NK-92 (cell line): ENCODE measurements around the gene PGA5.
"Not testable (repeated sequence)": the region's sequence is repeated elsewhere in the genome, so short reads cannot be mapped to it uniquely, and the experiment has no call there.

ENCODE experiments used
- DNase-seq: peaks from one replicate; lab custom pipeline; 2025; ENCODE audit not compliant: unreplicated experiment; lab: John Stamatoyannopoulos, UW

Gene PGA5

DNA sequence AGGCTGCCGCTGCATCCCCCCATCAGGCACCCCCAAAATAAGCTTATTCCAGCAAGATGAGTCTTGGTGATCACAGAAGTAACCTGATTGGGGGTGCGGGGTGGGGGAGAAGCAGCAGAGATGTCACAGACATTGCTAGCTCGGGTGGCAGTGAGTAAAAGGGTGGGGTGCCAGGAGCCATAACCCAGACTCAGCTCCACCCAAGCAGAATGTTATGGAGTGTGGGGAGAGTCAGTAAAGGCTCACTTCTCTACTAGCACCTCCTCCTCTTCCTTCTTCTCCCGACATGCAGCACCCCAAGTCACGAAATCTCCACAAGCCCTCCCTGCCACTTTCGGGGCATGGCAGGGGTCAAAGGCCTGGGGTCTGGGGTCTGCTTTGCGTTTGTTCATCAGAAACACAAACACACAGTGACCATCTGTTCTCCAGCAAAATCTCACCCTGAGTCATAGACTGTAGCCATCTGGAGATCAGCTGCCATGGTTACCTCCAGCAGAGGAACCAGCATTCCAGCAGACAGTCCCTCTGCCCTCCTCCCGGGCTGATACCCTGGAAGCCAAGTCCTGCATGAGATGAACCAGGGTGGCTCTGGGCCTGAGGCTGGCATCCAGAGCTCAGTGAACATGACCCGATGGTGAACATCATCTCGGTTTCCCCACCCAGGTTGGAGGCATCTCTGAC, 14.4 kb upstream of the PGA5 start:
- not testable (repeated sequence) for DNase-seq

DNA sequence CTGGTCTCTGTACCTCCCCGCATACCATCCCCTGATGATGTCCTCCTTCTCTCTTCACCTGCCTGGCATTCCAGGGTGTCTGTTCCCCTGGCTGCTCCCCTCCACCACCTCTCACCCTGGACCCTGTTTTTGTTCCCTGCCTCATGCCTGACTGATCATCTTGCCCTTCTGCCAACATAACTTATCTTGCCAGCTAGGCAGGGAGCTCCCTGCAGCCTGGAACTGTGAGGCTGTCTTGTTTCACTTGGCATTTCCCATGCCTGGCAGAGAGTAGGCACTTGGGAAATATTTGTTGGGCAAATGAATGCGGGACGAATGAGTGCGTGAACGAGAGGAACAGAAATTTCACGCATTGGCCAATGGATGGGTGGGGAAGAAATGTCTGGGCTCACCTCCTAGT, 11.5 kb upstream of the PGA5 start:
- DNase-seq: not testable (repeated sequence)

DNA sequence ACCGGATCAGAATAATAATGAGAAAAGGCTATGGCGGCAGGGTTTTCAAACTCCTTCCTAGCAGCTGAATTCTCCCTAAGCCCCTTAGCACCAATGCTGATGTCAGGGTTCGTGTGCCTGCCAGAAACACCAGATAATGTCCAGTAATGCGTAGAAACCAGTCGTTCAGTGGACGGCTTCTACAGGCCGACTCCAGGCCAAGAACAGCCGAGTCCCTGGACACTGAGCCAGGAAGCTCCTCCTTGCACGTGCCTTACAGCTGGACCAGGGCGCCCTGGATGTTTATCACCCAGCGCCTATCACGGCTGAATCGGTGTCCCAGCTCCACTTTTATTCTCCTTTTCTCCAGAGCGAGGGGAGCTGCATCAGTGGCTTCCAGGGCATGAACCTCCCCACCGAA, 9.9 kb upstream of the PGA5 start:
- not testable (repeated sequence) for DNase-seq

DNA sequence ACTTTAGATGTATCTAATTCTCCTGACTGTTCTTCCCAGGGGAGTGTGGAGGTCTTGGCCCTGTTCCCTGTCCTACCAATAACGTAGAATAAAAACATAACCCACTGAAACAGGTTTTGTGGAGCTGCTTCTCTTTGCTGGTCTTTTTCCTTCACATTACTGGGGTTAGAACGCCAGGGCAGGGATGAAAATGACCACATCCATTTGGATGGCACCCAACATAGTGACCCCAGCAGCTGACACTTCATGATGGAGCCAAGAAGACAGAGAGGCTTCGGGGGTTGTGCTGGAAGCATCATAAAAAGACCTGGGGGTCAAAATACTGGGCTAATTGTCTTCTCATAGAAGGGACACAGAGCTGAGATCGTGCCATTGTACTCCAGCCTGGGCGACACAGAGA, 9.4 kb upstream of the PGA5 start:
- DNase-seq: not testable (repeated sequence)

DNA sequence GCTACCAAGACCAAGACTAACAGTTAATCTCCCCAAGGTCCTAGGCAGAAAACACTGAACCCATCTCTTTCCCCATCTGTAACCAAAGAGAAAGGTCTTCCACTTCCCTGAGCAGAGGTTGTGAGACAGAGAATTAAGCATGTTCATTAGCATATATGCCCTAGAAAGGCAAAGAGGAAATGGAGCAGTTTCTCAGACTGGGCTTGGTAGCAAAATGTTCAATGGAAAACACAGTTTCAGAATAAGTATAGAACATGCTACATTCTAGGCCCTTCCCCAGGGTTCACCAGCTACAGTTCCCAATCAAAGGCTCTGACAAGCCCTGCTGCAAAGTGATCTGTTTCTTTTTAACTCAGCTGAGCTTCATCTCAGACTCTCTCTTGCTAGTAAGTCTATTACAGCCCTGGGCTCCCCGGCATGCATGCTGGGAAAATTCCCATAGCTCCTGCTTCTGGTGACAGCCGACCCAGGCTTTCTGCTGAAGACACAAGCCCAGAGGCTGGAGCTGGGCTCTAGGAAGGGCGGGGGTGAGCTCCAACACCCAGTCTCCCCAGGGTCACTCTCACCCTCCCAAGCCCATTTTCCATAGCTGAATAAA, 8.3 kb upstream of the PGA5 start:
- DNase-seq: not testable (repeated sequence)

DNA sequence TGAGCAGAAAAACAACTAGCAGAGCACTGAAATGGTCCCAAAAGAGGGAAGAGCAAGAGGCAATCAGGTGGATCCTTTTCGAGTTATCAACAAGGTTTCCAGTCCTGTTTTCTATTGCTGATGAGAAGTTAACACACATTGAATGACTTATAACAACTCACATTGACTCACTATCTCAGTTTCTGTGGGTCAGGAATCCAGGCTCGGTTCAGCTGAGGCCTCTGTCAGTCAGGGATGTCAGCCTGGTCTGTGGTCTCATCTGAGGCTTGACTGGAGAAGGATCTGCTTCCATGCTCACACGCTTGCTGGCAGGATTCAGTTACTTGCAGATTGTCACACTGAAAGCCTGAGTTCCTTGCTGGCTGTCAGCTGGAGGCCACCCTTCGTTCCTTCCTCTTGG, 3.8 kb upstream of the PGA5 start:
- DNase-seq: not testable (repeated sequence)

DNA sequence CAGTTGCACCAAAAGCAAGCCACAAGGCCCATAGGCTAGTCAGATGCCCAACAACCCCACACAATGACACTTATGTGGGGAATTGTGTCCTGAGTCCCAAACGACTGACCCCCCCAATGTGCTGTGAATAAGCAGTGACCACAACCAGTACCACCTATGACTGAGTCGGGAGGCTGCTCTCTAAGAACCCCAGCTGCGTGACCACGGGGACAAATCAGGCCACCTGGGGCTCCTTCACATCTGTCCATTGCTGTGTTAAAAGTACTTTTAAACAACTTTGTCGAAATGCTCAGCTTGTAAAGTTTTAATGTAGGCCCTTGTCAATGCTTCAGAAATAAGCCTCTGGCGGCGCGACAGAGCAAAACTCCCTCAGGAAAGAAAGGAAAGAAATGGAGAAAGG, 687 bp upstream of the PGA5 start:
- DNase-seq: not testable (repeated sequence)

DNA sequence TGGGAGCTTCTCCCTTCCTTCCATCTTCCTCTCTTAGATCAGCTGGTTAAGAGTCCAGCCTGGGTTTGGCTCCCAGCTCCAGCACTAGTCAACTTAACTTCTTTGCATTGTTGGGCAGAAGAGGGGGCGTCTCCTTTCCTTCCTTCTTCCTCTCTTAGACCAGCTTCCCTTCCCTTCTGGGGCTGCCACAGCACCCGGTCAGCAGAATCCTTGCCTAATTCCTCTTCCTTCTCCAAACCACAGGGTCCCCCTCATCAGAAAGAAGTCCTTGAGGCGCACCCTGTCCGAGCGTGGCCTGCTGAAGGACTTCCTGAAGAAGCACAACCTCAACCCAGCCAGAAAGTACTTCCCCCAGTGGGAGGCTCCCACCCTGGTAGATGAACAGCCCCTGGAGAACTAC, 551 bp downstream of the PGA5 start:
- not testable (repeated sequence) for DNase-seq

DNA sequence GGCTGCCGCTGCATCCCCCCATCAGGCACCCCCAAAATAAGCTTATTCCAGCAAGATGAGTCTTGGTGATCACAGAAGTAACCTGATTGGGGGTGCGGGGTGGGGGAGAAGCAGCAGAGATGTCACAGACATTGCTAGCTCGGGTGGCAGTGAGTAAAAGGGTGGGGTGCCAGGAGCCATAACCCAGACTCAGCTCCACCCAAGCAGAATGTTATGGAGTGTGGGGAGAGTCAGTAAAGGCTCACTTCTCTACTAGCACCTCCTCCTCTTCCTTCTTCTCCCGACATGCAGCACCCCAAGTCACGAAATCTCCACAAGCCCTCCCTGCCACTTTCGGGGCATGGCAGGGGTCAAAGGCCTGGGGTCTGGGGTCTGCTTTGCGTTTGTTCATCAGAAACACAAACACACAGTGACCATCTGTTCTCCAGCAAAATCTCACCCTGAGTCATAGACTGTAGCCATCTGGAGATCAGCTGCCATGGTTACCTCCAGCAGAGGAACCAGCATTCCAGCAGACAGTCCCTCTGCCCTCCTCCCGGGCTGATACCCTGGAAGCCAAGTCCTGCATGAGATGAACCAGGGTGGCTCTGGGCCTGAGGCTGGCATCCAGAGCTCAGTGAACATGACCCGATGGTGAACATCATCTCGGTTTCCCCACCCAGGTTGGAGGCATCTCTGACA, 4.4 kb downstream of the PGA5 start:
- not testable (repeated sequence) for DNase-seq

DNA sequence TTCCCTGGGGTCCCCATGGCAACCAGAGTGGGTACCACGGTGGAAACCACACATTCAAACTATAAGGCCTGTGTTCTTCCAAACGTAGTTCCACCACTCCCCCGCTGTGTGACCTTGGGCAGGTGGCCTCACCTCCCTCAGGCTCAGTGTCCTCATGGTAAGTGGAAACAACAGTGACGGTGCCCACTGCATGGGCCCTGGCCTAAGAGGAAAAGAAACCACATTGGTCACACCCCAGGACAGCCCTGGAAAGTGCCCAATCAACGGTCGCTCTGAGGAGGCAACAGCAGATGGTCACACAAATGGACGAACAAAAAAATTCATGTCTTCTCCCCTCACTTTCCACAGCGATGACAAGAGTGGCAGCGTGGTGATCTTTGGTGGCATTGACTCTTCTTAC, 7.1 kb downstream of the PGA5 start:
- not testable (repeated sequence) for DNase-seq

DNA sequence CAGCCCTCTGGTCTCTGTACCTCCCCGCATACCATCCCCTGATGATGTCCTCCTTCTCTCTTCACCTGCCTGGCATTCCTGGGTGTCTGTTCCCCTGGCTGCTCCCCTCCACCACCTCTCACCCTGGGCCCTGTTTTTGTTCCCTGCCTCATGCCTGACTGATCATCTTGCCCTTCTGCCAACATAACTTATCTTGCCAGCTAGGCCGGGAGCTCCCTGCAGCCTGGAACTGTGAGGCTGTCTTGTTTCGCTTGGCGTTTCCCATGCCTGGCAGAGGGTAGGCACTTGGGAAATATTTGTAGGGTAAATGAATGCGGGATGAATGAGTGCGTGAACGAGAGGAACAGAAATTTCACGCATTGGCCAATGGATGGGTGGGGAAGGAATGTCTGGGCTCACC, 8.2 kb downstream of the PGA5 start:
- DNase-seq: not testable (repeated sequence)

DNA sequence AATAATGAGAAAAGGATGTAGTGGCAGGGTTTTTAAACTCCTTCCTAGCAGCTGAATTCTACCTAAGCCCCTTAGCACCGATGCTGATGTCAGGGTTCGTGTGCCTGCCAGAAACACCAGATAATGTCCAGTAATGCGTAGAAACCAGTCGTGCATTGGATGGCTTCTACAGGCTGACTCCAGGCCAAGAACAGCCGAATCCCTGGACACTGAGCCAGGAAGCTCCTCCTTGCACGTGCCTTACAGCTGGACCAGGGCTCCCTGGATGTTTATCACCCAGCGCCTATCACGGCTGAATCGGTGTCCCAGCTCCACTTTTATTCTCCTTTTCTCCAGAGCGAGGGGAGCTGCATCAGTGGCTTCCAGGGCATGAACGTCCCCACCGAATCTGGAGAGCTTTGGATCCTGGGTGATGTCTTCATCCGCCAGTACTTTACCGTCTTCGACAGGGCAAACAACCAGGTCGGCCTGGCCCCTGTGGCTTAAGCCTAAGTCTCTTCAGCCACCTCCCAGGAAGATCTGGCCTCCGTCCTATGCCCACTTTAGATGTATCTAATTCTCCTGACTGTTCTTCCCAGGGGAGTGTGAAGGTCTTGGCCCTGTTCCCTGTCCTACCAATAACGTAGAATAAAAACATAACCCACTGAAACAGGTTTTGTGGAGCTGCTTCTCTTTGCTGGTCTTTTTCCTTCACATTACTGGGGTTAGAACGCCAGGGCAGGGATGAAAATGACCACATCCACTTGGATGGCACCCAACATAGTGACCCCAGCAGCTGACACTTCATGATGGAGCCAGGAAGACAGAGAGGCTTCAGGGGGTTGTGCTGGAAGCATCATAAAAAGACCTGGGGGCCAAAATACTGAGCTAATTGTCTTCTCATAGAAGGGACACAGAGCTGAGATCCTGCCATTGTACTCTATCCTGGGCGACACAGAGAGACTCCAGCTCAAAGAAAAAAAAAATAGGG, 10.1 kb downstream of the PGA5 start:
- not testable (repeated sequence) for DNase-seq

DNA sequence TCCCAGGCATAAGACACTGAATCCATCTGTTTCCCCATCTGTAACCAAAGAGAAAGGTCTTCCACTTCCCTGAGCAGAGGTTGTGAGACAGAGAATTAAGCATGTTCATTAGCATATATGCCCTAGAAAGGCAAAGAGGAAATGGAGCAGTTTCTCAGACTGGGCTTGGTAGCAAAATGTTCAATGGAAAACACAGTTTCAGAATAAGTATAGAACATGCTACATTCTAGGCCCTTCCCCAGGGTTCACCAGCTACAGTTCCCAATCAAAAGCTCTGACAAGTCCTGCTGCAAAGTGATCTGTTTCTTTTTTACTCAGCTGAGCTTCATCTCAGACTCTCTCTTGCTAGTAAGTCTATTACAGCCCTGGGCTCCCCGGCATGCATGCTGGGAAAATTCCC, 11.4 kb downstream of the PGA5 start:
- not testable (repeated sequence) for DNase-seq

DNA sequence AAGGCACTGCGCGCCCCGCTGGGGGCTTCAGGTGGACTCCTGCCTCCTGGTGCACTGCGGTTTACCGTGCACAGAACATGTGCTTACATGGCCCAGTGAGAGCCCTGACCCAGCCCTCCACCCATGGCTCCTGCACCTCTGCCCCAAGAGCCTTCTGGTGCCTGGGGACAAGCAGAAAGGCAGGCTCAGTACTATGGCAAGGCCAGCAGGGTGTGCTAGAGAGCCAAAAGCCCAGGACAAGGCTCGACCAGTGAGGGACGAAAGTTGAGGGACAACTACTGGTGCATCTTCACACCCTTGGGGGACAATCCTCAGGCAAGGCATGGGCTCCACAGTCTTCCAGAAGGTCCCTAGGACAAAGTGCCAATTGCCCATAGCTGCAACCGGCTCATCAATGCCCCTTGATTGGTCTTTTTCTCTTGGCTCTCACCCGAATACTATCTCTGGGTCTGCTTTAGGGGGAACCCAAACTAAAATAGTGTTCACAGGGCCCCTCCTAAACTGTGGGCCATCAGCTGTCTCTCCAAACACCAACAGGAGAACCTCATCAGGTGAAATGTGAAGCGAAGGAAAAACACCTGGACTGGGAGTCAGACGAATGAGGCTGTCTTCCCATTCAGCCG, 13.5 kb downstream of the PGA5 start:
- no peak for DNase-seq

DNA sequence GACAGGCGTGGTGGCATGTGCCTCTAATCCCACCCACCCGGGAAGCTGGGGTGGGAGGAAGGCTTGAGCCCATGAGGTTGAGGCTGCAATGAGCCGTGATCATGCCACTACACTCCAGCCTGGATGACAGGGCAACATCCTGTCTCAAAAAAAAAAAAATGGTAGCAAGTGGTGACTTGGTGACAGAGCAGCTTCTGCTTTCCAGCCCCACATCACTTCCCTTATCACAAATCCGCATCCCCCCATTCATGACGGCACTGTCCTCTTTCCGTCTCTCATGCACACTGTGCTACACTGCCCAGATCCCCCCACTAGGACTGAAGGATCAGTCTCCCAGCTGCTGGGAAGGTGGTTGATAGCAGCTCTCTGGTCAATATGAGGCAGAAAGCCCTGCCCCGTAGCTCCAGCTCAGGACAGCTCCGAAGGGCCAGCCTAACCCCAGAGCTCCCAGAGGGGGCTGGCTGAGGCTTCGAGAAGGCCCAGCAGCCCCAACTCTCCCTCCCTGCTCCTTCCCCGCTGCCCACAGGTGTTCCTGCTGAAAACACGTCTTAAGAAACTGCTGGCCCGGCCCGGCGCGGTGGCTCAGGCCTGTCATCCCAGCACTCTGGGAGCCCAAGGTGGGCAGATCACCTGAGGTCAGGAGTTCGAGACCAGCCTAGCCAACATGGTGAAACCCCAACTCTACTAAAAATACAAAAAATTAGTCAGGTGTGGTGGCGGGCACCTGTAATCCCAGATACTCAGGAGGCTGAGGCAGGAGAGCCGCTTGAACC, 15.9 kb downstream of the PGA5 start:
- DNase-seq: no peak

DNA sequence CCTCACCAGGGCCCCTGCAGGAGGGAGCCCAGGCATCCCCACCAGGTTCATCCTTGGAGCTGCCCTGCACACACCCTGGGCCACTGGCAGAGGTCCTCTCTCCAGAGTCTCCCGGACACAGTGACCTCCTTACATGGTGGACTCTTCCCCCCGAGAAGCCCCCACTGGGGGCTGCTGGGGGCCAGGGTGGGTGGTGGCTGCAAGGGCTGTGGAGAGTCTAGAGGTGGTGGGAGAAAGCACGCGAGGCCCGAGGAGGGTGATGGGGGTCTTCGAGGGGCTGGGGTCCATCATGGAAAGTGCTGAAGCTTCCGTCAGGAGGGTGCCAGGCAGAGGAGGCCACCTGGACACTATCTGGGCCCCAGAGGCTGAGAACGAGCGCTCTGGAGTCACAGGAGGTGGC, 17.6 kb downstream of the PGA5 start:
- DNase-seq: no peak

DNA sequence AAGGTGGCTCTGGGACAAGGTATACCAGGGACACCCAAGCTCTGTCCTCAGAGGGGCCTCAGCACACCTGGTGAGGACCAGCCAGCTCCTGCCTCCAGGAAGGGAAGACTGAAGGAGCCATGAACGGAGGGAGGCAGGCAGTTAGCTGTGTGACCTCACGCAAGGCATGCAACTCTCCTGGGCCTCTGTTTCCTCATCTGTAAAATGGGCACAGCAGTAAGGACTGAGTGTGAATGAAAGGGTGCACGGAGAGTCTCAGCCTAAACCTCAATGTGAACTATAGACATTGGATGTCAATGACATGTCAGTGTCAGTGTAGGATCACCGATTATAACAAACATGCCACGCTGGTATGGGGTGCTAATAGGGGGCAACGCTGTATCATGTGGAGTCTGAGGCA, 18.4 kb downstream of the PGA5 start:
- no peak for DNase-seq

DNA sequence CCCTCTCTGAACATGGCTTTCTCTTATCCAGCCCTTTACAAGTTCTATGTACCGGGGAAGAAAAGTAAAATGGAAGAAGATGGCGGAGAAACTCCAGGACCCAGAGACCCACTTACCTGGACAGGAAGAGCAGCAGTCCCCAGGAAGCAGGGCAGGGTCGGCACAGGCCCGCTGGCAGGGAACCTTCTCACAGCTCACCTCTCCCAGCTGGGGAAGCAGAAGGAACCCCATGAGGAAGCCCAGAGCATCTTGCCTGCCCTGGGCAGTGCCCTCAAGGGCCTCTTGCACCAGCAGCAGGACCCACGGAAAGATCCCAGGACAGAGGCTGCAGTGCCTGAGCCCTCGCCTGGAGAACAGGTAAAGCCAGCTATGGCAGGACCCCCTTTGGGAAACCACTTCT, 23.4 kb downstream of the PGA5 start:
- no peak for DNase-seq

DNA sequence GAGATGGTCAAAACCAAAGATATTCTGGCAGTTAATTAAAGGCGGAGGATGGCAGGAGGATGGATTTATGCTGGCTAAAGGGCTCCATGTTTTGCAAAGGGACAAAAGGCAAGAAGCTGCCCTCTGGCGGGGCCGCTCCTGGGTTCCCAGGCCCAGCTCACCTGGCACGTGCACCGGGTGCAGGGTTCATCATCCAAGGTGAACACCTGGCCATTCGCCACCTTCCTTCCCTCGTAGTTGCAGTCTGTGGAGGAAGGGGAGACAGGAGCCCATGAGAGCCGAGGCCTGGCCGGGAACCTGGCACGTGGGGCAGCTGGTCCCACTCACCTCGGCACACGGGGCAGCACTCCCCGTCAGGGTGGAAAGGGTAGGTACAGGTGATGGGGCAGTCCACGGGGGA, 23.8 kb downstream of the PGA5 start:
- DNase-seq: no peak

DNA sequence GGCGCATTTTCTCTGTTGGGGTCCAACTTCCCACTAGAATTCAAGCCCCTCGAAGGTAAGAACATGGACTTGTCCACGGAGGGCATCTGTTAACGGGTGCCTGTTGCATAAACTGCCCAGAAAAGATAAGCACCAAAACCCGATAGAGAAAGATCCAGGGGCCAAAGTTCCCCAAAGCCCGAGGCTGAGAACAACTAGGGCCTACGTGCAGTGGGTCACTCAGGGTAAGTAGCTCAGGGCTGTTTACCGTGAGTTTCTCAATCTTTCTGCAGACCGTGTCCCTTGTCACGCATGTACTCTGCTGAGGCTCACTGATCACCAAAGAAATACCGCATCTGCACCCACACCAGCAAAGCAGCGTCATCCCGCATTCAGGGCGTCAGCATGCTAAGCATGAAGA, 24.4 kb downstream of the PGA5 start:
- DNase-seq: no peak
